GM23338 (cell line): Measurements from ENCODE around the gene MSL3B.

ENCODE experiments used
- EZH2 ChIP-seq: fragments of 200-600 bp; sonication (generic); IDR thresholded peaks from one replicate; pipeline ENCODE4 v1.8.0; 2017; ENCODE audit warnings: antibody characterized with exemption, mild to moderate bottlenecking, low read depth; ENCODE audit not compliant: unreplicated experiment
- EZH2phosphoT487 ChIP-seq: fragments of 200-600 bp; sonication (generic); IDR thresholded peaks from one replicate; pipeline ENCODE4 v1.8.1; 2018; ENCODE audit warnings: antibody characterized with exemption; ENCODE audit not compliant: unreplicated experiment
- JUNB ChIP-seq: IDR thresholded peaks from one replicate; pipeline ENCODE4 v1.6.1; 2016; ENCODE audit warnings: antibody characterized with exemption; ENCODE audit not compliant: unreplicated experiment
- POLR2AphosphoS5 ChIP-seq: IDR thresholded peaks from 2 replicates; pipeline ENCODE4 v1.6.1; 2016; ENCODE audit warnings: antibody characterized with exemption, low read depth
- ZNF114 ChIP-seq: fragments of 250-450 bp; sonication (Bioruptor Pico); IDR thresholded peaks from 2 replicates; pipeline ENCODE4 v1.5.0; 2020; ENCODE audit warnings: mild to moderate bottlenecking, moderate library complexity
- ZNF331 ChIP-seq: fragments of 250-450 bp; sonication (Bioruptor Pico); IDR thresholded peaks from 2 replicates; pipeline ENCODE4 v1.5.0; 2020; ENCODE audit warnings: low read depth, mild to moderate bottlenecking, moderate library complexity
- TF ChIP-seq, protein P1 (sequence below), 2 experiments: fragments of 200-600 bp in 1 of 2; sonication (generic) in 1 of 2; conservative IDR thresholded peaks; 2 replicates each; pipeline versions ENCODE4 v1.5.1 to v1.6.1; 2016 to 2017; ENCODE audit warnings: antibody characterized with exemption in 2 of 2, low read depth in 2 of 2, mild to moderate bottlenecking in 2 of 2, moderate library complexity in 1 of 2
- TF ChIP-seq, protein P2 (sequence below): IDR thresholded peaks from one replicate; pipeline ENCODE4 v1.6.1; 2018; ENCODE audit warnings: antibody characterized with exemption; ENCODE audit not compliant: unreplicated experiment

DNA sequence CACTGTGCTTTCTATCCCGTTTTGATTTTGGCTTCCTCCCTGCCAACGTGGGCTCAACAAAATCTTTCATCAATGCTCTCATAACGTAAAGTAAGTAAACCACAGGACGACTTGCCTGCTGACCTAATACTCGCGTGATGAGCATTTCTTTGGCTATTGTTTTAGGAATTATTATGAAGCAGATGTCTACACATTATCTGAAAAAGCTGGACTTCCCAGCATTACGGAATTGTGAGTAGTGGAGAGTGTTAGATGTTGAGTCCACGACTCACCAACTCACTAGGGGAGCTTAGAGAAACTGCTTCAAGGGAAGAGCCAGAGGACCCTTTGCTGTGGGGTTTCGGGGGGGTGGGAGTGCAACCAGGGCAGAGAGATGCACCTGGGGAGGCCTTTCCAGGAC, 35.8 kb downstream of the MSL3B start:
- TF ChIP-seq, protein P1, sequence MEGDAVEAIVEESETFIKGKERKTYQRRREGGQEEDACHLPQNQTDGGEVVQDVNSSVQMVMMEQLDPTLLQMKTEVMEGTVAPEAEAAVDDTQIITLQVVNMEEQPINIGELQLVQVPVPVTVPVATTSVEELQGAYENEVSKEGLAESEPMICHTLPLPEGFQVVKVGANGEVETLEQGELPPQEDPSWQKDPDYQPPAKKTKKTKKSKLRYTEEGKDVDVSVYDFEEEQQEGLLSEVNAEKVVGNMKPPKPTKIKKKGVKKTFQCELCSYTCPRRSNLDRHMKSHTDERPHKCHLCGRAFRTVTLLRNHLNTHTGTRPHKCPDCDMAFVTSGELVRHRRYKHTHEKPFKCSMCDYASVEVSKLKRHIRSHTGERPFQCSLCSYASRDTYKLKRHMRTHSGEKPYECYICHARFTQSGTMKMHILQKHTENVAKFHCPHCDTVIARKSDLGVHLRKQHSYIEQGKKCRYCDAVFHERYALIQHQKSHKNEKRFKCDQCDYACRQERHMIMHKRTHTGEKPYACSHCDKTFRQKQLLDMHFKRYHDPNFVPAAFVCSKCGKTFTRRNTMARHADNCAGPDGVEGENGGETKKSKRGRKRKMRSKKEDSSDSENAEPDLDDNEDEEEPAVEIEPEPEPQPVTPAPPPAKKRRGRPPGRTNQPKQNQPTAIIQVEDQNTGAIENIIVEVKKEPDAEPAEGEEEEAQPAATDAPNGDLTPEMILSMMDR (conservative IDR thresholded peaks at IDR 0.05; ENCODE audit: low read depth in 2 of 2) = no peak
- TF ChIP-seq ZNF331 (CRISPR knock-in tag) (no peak), EZH2 (no peak), EZH2phosphoT487 (no peak), POLR2AphosphoS5 (no peak), ZNF114 (CRISPR knock-in tag) (no peak), JUNB (no peak)
- TF ChIP-seq, protein P2, sequence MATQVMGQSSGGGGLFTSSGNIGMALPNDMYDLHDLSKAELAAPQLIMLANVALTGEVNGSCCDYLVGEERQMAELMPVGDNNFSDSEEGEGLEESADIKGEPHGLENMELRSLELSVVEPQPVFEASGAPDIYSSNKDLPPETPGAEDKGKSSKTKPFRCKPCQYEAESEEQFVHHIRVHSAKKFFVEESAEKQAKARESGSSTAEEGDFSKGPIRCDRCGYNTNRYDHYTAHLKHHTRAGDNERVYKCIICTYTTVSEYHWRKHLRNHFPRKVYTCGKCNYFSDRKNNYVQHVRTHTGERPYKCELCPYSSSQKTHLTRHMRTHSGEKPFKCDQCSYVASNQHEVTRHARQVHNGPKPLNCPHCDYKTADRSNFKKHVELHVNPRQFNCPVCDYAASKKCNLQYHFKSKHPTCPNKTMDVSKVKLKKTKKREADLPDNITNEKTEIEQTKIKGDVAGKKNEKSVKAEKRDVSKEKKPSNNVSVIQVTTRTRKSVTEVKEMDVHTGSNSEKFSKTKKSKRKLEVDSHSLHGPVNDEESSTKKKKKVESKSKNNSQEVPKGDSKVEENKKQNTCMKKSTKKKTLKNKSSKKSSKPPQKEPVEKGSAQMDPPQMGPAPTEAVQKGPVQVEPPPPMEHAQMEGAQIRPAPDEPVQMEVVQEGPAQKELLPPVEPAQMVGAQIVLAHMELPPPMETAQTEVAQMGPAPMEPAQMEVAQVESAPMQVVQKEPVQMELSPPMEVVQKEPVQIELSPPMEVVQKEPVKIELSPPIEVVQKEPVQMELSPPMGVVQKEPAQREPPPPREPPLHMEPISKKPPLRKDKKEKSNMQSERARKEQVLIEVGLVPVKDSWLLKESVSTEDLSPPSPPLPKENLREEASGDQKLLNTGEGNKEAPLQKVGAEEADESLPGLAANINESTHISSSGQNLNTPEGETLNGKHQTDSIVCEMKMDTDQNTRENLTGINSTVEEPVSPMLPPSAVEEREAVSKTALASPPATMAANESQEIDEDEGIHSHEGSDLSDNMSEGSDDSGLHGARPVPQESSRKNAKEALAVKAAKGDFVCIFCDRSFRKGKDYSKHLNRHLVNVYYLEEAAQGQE = no peak
